Measurements from ENCODE around the gene JAG1.

Gene JAG1

GRCh38 chr20:10714236-10714975 is 40.6 kb upstream of the JAG1 start:
- Histone ChIP-seq H3K9me3 (ENCODE audit: insufficient read depth, low read depth, low read length) (no peaks in the 10 kb centered on the region), H2AFZ (ENCODE audit: insufficient read depth, low read length, poor library complexity) (no peak overlapping the region), H3K4me1 (ENCODE audit: control insufficient read depth in 1 of 2, insufficient read depth in 2 of 2, low read length in 2 of 2) (no peaks in the 10 kb centered on the region), H3K27me3 (ENCODE audit: insufficient read depth, low read length) (no peaks in the 10 kb centered on the region), H3K23ac (ENCODE audit: low read length) (no peak overlapping the region), H2AK5ac (ENCODE audit: low read length) (no peak overlapping the region), H3K4me2 (ENCODE audit: low read length) (no peak overlapping the region), H3K79me2 (ENCODE audit: control insufficient read depth, insufficient read depth, low read length, poor library complexity) (no peaks in the 10 kb centered on the region), H3K27ac (ENCODE audit: low read depth, low read length) (no peak overlapping the region), H3K79me1 (ENCODE audit: low read length) (no peaks in the 10 kb centered on the region), H3K36me3 (ENCODE audit: control insufficient read depth in 1 of 2, insufficient read depth in 2 of 2, low read length in 2 of 2) (no peaks in the 10 kb centered on the region), H4K91ac (ENCODE audit: low read depth, low read length) (no peak overlapping the region), H3K14ac (ENCODE audit: low read length) (no peak overlapping the region), H3K4me3 (ENCODE audit: low read depth, low read length) (no peak overlapping the region), H4K12ac (ENCODE audit: low read depth, low read length) (no peak overlapping the region), H3K4ac (ENCODE audit: low read depth, low read length) (no peak overlapping the region), H3K9ac (ENCODE audit: low read length) (no peak overlapping the region), H2BK120ac (ENCODE audit: insufficient read depth, low read length, poor library complexity) (no peak overlapping the region), H3K18ac (ENCODE audit: low read length) (no peak overlapping the region), H2BK12ac (ENCODE audit: low read length) (no peak overlapping the region), H2BK5ac (ENCODE audit: low read depth, low read length, poor library complexity) (no peak overlapping the region), H4K8ac (ENCODE audit: low read depth, low read length) (no peak overlapping the region)
- DNase-seq, result peak; percentile 56 to 69

- no peak overlapping the region for H4K91ac ChIP-seq (ENCODE audit: low read depth, low read length)
- no peaks in the 10 kb centered on the region for H3K79me1 ChIP-seq (ENCODE audit: low read length)
- H3K4me2 ChIP-seq (ENCODE audit: low read length), result no peak overlapping the region
- no peak overlapping the region for H3K4me3 ChIP-seq (ENCODE audit: low read depth, low read length)
- WGBS (ENCODE audit: extremely low coverage, insufficient coverage, insufficient read length), result no CpG with 5 or more reads among the region's 2 CpGs
- H3K27ac ChIP-seq (ENCODE audit: low read depth, low read length), result no peak overlapping the region
- no peak overlapping the region for H3K9ac ChIP-seq (ENCODE audit: low read length)
- no peaks in the 10 kb centered on the region for H3K36me3 ChIP-seq (ENCODE audit: control insufficient read depth in 1 of 2, insufficient read depth in 2 of 2, low read length in 2 of 2)
- no peak overlapping the region for H2BK12ac ChIP-seq (ENCODE audit: low read length)
- H3K14ac ChIP-seq (ENCODE audit: low read length), result no peak overlapping the region
- H3K4ac ChIP-seq (ENCODE audit: low read depth, low read length), result no peak overlapping the region
- no peak overlapping the region for H2AK5ac ChIP-seq (ENCODE audit: low read length)
- H2BK120ac ChIP-seq (ENCODE audit: insufficient read depth, low read length, poor library complexity), result no peak overlapping the region
- H3K79me2 ChIP-seq (ENCODE audit: control insufficient read depth, insufficient read depth, low read length, poor library complexity), result no peaks in the 10 kb centered on the region
- H4K12ac ChIP-seq (ENCODE audit: low read depth, low read length), result no peak overlapping the region
- H3K27me3 ChIP-seq (ENCODE audit: insufficient read depth, low read length), result no peaks in the 10 kb centered on the region
- peak in 1 of 2 donors; percentile 44 for DNase-seq
- no peak overlapping the region for H2BK5ac ChIP-seq (ENCODE audit: low read depth, low read length, poor library complexity)
- no peak overlapping the region for H3K23ac ChIP-seq (ENCODE audit: low read length)
- no peaks in the 10 kb centered on the region for H3K9me3 ChIP-seq (ENCODE audit: insufficient read depth, low read depth, low read length)
- H4K8ac ChIP-seq (ENCODE audit: low read depth, low read length), result no peak overlapping the region
- H2AFZ ChIP-seq (ENCODE audit: insufficient read depth, low read length, poor library complexity), result no peak overlapping the region
- no peak overlapping the region for H3K18ac ChIP-seq (ENCODE audit: low read length)
- no peaks in the 10 kb centered on the region for H3K4me1 ChIP-seq (ENCODE audit: control insufficient read depth in 1 of 2, insufficient read depth in 2 of 2, low read length in 2 of 2)
These were observed 39.4 kb upstream of the JAG1 start for GRCh38 chr20:10713161-10713560.

- no peak overlapping the region for H2BK12ac ChIP-seq (ENCODE audit: low read length)
- H3K27ac ChIP-seq (ENCODE audit: low read depth, low read length), result no peak overlapping the region
- no peak overlapping the region for H2AK5ac ChIP-seq (ENCODE audit: low read length)
- no peaks in the 10 kb centered on the region for H3K79me1 ChIP-seq (ENCODE audit: low read length)
- no peak overlapping the region for H4K8ac ChIP-seq (ENCODE audit: low read depth, low read length)
- no peak overlapping the region for H3K4me3 ChIP-seq (ENCODE audit: low read depth, low read length)
- H3K36me3 ChIP-seq (ENCODE audit: control insufficient read depth in 1 of 2, insufficient read depth in 2 of 2, low read length in 2 of 2), result no peaks in the 10 kb centered on the region
- no peak overlapping the region for H3K18ac ChIP-seq (ENCODE audit: low read length)
- H3K9ac ChIP-seq (ENCODE audit: low read length), result no peak overlapping the region
- H3K4ac ChIP-seq (ENCODE audit: low read depth, low read length), result no peak overlapping the region
- H2AFZ ChIP-seq (ENCODE audit: insufficient read depth, low read length, poor library complexity), result no peak overlapping the region
- no peaks in the 10 kb centered on the region for H3K27me3 ChIP-seq (ENCODE audit: insufficient read depth, low read length)
- no peak for DNase-seq
- no peak overlapping the region for H3K4me2 ChIP-seq (ENCODE audit: low read length)
- no peak overlapping the region for H2BK120ac ChIP-seq (ENCODE audit: insufficient read depth, low read length, poor library complexity)
- H4K91ac ChIP-seq (ENCODE audit: low read depth, low read length), result no peak overlapping the region
- no peaks in the 10 kb centered on the region for H3K79me2 ChIP-seq (ENCODE audit: control insufficient read depth, insufficient read depth, low read length, poor library complexity)
- H3K23ac ChIP-seq (ENCODE audit: low read length), result no peak overlapping the region
- WGBS (ENCODE audit: extremely low coverage, insufficient coverage, insufficient read length), result no CpG with 5 or more reads among the region's 5 CpGs
- no peaks in the 10 kb centered on the region for H3K4me1 ChIP-seq (ENCODE audit: control insufficient read depth in 1 of 2, insufficient read depth in 2 of 2, low read length in 2 of 2)
- no peak overlapping the region for H3K14ac ChIP-seq (ENCODE audit: low read length)
- H2BK5ac ChIP-seq (ENCODE audit: low read depth, low read length, poor library complexity), result no peak overlapping the region
- no peak overlapping the region for H4K12ac ChIP-seq (ENCODE audit: low read depth, low read length)
- H3K9me3 ChIP-seq (ENCODE audit: insufficient read depth, low read depth, low read length), result no peaks in the 10 kb centered on the region
These were observed 38.2 kb upstream of the JAG1 start for GRCh38 chr20:10711903-10712451.

GRCh38 chr20:10710991-10711775 is 37.4 kb upstream of the JAG1 start:
- Histone ChIP-seq H3K4me3 (ENCODE audit: low read depth, low read length) (no peak overlapping the region), H2BK5ac (ENCODE audit: low read depth, low read length, poor library complexity) (no peak overlapping the region), H3K18ac (ENCODE audit: low read length) (no peak overlapping the region), H3K9me3 (ENCODE audit: insufficient read depth, low read depth, low read length) (no peaks in the 10 kb centered on the region), H4K12ac (ENCODE audit: low read depth, low read length) (no peak overlapping the region), H4K8ac (ENCODE audit: low read depth, low read length) (no peak overlapping the region), H3K4me1 (ENCODE audit: control insufficient read depth in 1 of 2, insufficient read depth in 2 of 2, low read length in 2 of 2) (no peaks in the 10 kb centered on the region), H4K91ac (ENCODE audit: low read depth, low read length) (no peak overlapping the region), H2BK120ac (ENCODE audit: insufficient read depth, low read length, poor library complexity) (no peak overlapping the region), H3K14ac (ENCODE audit: low read length) (no peak overlapping the region), H2BK12ac (ENCODE audit: low read length) (no peak overlapping the region), H3K4me2 (ENCODE audit: low read length) (no peak overlapping the region), H3K23ac (ENCODE audit: low read length) (peak overlapping the region; percentile 21), H3K79me2 (ENCODE audit: control insufficient read depth, insufficient read depth, low read length, poor library complexity) (no peaks in the 10 kb centered on the region), H3K27me3 (ENCODE audit: insufficient read depth, low read length) (no peaks in the 10 kb centered on the region), H3K4ac (ENCODE audit: low read depth, low read length) (no peak overlapping the region), H3K79me1 (ENCODE audit: low read length) (no peaks in the 10 kb centered on the region), H3K27ac (ENCODE audit: low read depth, low read length) (no peak overlapping the region), H3K36me3 (ENCODE audit: control insufficient read depth in 1 of 2, insufficient read depth in 2 of 2, low read length in 2 of 2) (no peaks in the 10 kb centered on the region), H2AK5ac (ENCODE audit: low read length) (no peak overlapping the region), H2AFZ (ENCODE audit: insufficient read depth, low read length, poor library complexity) (no peak overlapping the region), H3K9ac (ENCODE audit: low read length) (no peak overlapping the region)
- WGBS (ENCODE audit: extremely low coverage, insufficient coverage, insufficient read length), result no CpG with 5 or more reads among the region's 6 CpGs
- DNase-seq, result no peak
